NCI-H1436 treated with DMSO at 0.1 percent for 48 hours (cell line): ENCODE data around the gene PDE4B.
"Not testable (repeated sequence)": the region's sequence is repeated elsewhere in the genome, so short reads cannot be mapped to it uniquely, and the experiment has no call there.

ENCODE experiments used
- DNase-seq: peaks from one replicate; lab custom pipeline; 2025; lab: John Stamatoyannopoulos, UW

The PDE4B gene

GRCh38 chr1:65814752-65815151 lies 22.1 kb downstream of the PDE4B start:
- no peak for DNase-seq

GRCh38 chr1:65817891-65818290 lies 25.2 kb downstream of the PDE4B start:
- DNase-seq: no peak

GRCh38 chr1:65818966-65819365 lies 26.3 kb downstream of the PDE4B start:
- DNase-seq: no peak

GRCh38 chr1:65820983-65821382 lies 28.3 kb downstream of the PDE4B start:
- DNase-seq: no peak

GRCh38 chr1:65821386-65821785 lies 28.7 kb downstream of the PDE4B start:
- DNase-seq: no peak

GRCh38 chr1:65824103-65824502 lies 31.4 kb downstream of the PDE4B start:
- DNase-seq: no peak

GRCh38 chr1:65825741-65826140 lies 33.0 kb downstream of the PDE4B start:
- no peak for DNase-seq

- no peak for DNase-seq
Measured at GRCh38 chr1:65826782-65827181, 34.1 kb downstream of the PDE4B start.

- DNase-seq: no peak
Measured at GRCh38 chr1:65827346-65827745, 34.7 kb downstream of the PDE4B start.

- no peak for DNase-seq
Measured at GRCh38 chr1:65830306-65830705, 37.6 kb downstream of the PDE4B start.

GRCh38 chr1:65832296-65832695 lies 39.6 kb downstream of the PDE4B start:
- no peak for DNase-seq

- DNase-seq: no peak
Measured at GRCh38 chr1:65836686-65837085, 44.0 kb downstream of the PDE4B start.

- no peak for DNase-seq
Measured at GRCh38 chr1:65840683-65841082, 48.0 kb downstream of the PDE4B start.

- no peak for DNase-seq
Measured at GRCh38 chr1:65844296-65844695, 51.6 kb downstream of the PDE4B start.

GRCh38 chr1:65844821-65845534 lies 52.3 kb downstream of the PDE4B start:
- no peak for DNase-seq

GRCh38 chr1:65845535-65846060 lies 52.9 kb downstream of the PDE4B start:
- DNase-seq: no peak

GRCh38 chr1:65846866-65847265 lies 54.2 kb downstream of the PDE4B start:
- no peak for DNase-seq

GRCh38 chr1:65850281-65850680 lies 57.6 kb downstream of the PDE4B start:
- DNase-seq: no peak

- not testable (repeated sequence) for DNase-seq
Measured at GRCh38 chr1:65856591-65856990, 63.9 kb downstream of the PDE4B start.

- no peak for DNase-seq
Measured at GRCh38 chr1:65866439-65866838, 73.7 kb downstream of the PDE4B start.

GRCh38 chr1:65872301-65872700 lies 79.6 kb downstream of the PDE4B start:
- DNase-seq: no peak

- not testable (repeated sequence) for DNase-seq
Measured at GRCh38 chr1:65878342-65878741, 85.6 kb downstream of the PDE4B start.

- no peak for DNase-seq
Measured at GRCh38 chr1:65880611-65881010, 87.9 kb downstream of the PDE4B start.

- no peak for DNase-seq
Measured at GRCh38 chr1:65881067-65881594, 88.4 kb downstream of the PDE4B start.
